Neural crest cell (in vitro differentiated cells): ENCODE data around the gene SATL1. TPM values are rescaled to one million over a fixed set of nuclear protein-coding genes. Genes with fewer than 3 reads are reported as not detected.

Experiments
- DNase-seq: peaks from one replicate; pipeline ENCODE4 v3.0.0; 2021; ENCODE audit warnings: low read depth, mixed read lengths, low spot score
- H3K27ac Mint-ChIP-seq: one replicate; pipeline ENCODE4 v1.8.0; 2021; ENCODE audit warnings: mild to moderate bottlenecking, mixed read lengths; ENCODE audit not compliant: unreplicated experiment
- H3K27me3 Mint-ChIP-seq: 2 replicates; pipeline ENCODE4 v1.8.0; 2021; ENCODE audit warnings: low read depth, mild to moderate bottlenecking, mixed read lengths
- H3K36me3 Mint-ChIP-seq: 2 replicates; pipeline ENCODE4 v1.8.0; 2021; ENCODE audit warnings: low read depth, mild to moderate bottlenecking, mixed read lengths
- H3K4me1 Mint-ChIP-seq: 2 replicates; pipeline ENCODE4 v1.8.0; 2021; ENCODE audit warnings: mixed read lengths
- H3K4me3 Mint-ChIP-seq: one replicate; pipeline ENCODE4 v1.8.0; 2021; ENCODE audit warnings: mild to moderate bottlenecking, mixed read lengths
- H3K9me3 Mint-ChIP-seq: 2 replicates; pipeline ENCODE4 v1.8.0; 2021; ENCODE audit warnings: mixed read lengths
- total RNA-seq: library from RNA; stranded (reverse); gene quantifications from 2 replicates; pipeline ENCODE4 v1.2.1, GENCODE V29; 2021
- TF ChIP-seq, protein P1 (sequence below): fragments of 200-600 bp; sonication (generic); conservative IDR thresholded peaks from 2 replicates; pipeline ENCODE4 v1.5.0; 2021; ENCODE audit warnings: antibody characterized with exemption, mild to moderate bottlenecking

The SATL1 gene
- total RNA-seq, 1 donor from 2014 or later = 0.21 TPM

DNA sequence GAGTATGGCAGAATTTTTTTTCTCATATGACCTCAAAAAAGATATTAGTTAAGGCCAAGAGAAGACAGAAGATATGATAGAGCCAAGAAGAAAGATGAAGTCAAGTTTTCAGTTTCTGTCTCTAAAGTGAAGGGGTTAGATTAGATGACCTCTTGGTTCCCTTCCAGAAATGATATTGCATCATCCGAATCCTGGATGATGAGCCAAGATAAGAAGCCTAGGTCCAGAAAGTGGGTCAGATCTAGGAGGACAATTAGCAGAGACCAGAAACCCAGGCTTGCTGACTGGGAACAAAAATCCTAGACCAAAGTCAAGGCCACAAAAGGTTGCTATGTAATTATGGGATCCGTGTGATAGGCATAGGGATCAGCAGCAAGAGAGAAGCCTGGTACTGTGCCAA lies 20.2 kb downstream of the SATL1 start:
- no peak overlapping the region for H3K27ac Mint-ChIP-seq
- H3K9me3 Mint-ChIP-seq = peaks cover 3% of the 10 kb centered on the region
- no peak overlapping the region for H3K4me3 Mint-ChIP-seq
- H3K4me1 Mint-ChIP-seq = no peaks in the 10 kb centered on the region
- H3K36me3 Mint-ChIP-seq = no peaks in the 10 kb centered on the region
- TF ChIP-seq, protein P1, sequence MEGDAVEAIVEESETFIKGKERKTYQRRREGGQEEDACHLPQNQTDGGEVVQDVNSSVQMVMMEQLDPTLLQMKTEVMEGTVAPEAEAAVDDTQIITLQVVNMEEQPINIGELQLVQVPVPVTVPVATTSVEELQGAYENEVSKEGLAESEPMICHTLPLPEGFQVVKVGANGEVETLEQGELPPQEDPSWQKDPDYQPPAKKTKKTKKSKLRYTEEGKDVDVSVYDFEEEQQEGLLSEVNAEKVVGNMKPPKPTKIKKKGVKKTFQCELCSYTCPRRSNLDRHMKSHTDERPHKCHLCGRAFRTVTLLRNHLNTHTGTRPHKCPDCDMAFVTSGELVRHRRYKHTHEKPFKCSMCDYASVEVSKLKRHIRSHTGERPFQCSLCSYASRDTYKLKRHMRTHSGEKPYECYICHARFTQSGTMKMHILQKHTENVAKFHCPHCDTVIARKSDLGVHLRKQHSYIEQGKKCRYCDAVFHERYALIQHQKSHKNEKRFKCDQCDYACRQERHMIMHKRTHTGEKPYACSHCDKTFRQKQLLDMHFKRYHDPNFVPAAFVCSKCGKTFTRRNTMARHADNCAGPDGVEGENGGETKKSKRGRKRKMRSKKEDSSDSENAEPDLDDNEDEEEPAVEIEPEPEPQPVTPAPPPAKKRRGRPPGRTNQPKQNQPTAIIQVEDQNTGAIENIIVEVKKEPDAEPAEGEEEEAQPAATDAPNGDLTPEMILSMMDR = no peak
- H3K27me3 Mint-ChIP-seq = no peaks in the 10 kb centered on the region
- DNase-seq = no peak

DNA sequence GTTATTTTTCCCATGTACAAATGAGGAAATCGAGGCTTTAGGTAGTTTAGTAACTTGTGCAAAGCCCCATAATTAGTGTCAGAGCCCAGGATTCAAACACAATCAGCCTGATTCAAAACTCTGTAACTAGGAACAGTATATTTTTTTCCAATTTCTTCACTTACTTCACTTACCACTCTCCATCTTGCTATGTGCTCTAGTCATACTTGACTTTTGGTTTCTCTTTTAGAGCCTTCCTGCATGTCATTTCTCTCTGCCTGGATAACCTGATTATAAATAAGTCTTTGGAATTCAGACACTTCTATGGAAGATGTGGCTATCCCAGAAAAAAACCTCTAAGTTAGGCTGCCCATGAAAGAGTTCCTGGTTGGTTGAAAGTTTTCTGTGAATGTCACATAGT lies 22.2 kb downstream of the SATL1 start:
- Mint-ChIP-seq H3K4me3 (no peak overlapping the region), H3K36me3 (no peaks in the 10 kb centered on the region), H3K4me1 (no peaks in the 10 kb centered on the region), H3K9me3 (peaks cover 6% of the 10 kb centered on the region), H3K27me3 (no peaks in the 10 kb centered on the region), H3K27ac (no peak overlapping the region)
- no peak for DNase-seq
- TF ChIP-seq, protein P1 = no peak

DNA sequence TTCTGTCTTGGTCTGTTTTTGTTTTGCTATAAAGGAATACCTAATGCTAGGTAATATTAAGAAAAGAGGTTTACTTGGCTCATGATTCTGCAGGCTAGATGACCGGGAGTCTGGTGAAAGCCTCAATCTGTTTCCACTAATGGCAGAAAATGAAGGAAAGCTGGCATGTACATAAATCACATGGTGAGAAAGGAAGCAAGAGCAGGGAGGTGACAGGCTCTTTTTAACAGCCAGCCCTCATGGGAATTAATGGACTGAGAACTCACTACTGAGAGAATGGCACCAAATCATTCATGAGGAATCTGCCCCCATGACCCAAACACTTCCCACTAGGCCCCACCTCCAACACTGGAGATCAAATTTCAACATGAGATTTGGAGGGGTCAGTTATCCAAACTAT lies 27.6 kb downstream of the SATL1 start:
- Mint-ChIP-seq H3K36me3 (no peaks in the 10 kb centered on the region), H3K27ac (no peak overlapping the region), H3K27me3 (no peaks in the 10 kb centered on the region), H3K9me3 (peaks cover 15% of the 10 kb centered on the region), H3K4me1 (no peaks in the 10 kb centered on the region), H3K4me3 (no peak overlapping the region)
- no peak for DNase-seq
- TF ChIP-seq, protein P1 = no peak

DNA sequence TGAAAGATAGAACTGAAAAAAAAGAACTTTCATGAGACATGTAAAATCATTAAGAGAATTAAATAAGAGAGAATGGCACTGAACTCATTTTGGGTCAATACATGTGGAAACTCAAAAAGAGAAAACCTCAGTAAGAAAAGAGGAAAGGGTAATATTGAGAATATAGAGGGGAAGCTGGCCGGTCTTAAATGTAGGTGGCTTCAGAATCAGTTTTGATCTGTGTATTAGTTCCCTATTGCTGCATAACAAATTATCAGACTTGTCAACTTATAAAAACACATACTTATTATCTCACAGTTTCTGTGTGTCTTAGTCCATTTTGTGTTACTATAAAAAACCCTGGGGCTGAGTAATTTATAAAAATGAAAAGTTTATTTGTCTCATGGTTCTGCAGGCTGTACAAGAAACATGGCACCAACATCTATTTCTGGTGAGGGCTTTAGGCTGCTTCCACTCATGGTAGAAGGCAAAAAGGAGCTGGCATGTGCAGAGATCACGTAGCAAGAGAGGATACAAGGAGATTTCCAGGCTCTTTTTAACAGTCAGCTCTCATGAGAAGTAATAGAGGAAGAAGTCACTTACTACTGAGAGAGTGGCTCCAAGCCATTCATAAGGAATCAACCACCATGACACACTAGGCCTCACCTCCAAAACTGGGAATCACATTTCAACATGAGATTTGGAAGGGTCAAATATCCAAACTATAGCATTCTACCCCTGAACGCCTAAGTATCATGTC lies 29.6 kb downstream of the SATL1 start:
- Mint-ChIP-seq H3K27ac (no peak overlapping the region), H3K36me3 (peaks cover 3% of the 10 kb centered on the region), H3K27me3 (no peaks in the 10 kb centered on the region), H3K4me3 (no peak overlapping the region), H3K4me1 (no peaks in the 10 kb centered on the region), H3K9me3 (peaks cover 21% of the 10 kb centered on the region)
- DNase-seq = no peak
- TF ChIP-seq, protein P1 = no peak

DNA sequence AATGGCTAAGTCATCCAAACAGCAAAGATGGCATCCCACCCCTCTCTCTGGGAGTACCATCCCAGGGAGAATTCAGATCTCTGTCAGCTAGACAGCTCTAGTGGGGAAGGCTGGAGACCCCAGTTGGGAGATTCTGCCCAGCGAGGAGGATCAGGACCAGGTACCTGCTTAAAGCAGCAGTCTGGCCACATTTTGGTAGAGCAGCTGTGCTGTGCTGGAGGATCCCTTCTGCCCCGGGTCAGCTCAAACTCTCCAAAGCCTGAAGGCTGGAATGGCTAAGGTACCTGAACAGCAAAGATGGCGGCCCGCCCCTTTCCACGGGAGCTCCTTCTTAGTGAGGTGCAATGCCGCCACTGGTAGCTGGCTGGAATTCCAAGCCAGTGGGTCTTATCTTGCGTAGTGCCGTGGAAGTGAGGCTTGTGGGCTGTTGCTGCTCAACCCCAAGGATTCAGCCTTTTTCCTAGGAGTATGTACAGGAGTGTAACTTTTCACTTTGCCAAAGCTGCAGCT lies 40.1 kb downstream of the SATL1 start:
- no peak for DNase-seq
- Mint-ChIP-seq H3K4me1 (no peaks in the 10 kb centered on the region), H3K27me3 (no peaks in the 10 kb centered on the region), H3K36me3 (no peaks in the 10 kb centered on the region), H3K4me3 (no peak overlapping the region), H3K9me3 (no peaks in the 10 kb centered on the region), H3K27ac (no peak overlapping the region)
- TF ChIP-seq, protein P1 = no peak
